GM18867 (cell line): ENCODE measurements around the gene HOGA1.
"Not testable (repeated sequence)": the region's sequence is repeated elsewhere in the genome, so short reads cannot be mapped to it uniquely, and the experiment has no call there.

ENCODE experiments used
- ATAC-seq: cut with Tn5 transposase; IDR thresholded peaks from one replicate; pipeline ENCODE4 v1.9.1; 2021; ENCODE audit warnings: mild to moderate bottlenecking, moderate library complexity; ENCODE audit not compliant: unreplicated experiment

Gene HOGA1

GRCh38 chr10:97644936-97645335, 60.7 kb downstream of the HOGA1 start:
- no peak for ATAC-seq

GRCh38 chr10:97647556-97647955, 63.4 kb downstream of the HOGA1 start:
- no peak for ATAC-seq

GRCh38 chr10:97648562-97649404, 64.6 kb downstream of the HOGA1 start:
- ATAC-seq, result peak; percentile 94

GRCh38 chr10:97649405-97649750, 65.2 kb downstream of the HOGA1 start:
- not testable (repeated sequence) for ATAC-seq

GRCh38 chr10:97650726-97651125, 66.5 kb downstream of the HOGA1 start:
- ATAC-seq, result no peak

GRCh38 chr10:97651773-97652172, 67.6 kb downstream of the HOGA1 start:
- no peak for ATAC-seq

GRCh38 chr10:97656777-97657176, 72.6 kb downstream of the HOGA1 start:
- no peak for ATAC-seq

- ATAC-seq, result no peak
Measured at GRCh38 chr10:97659589-97659988, 75.4 kb downstream of the HOGA1 start.
